Panc1 (cell line): ENCODE results near the gene GRK1. TPM values are rescaled to one million over a fixed set of nuclear protein-coding genes. Genes with fewer than 3 reads are reported as not detected.
A peak's percentile ranks its signal among the peaks of the same experiment; 100 is the strongest.

Experiments used
- ATAC-seq: fragments of 200-7000 bp; cut with Tn5 transposase; 2 replicates; pipeline ENCODE4 v1.9.1; 2020; ENCODE audit warnings: mild to moderate bottlenecking, moderate library complexity
- BruUV-seq: library from RNA; stranded (reverse); fragments of 400-500 nt; replicated peaks from 2 replicates; lab custom pipeline; 2021; lab: Mats Ljungman, UMichigan
- CTCF ChIA-PET: fragments of 300-600 bp; sonication (Branson Sonifier 250); formaldehyde crosslinking; loops from one replicate; lab custom pipeline; 2022; ENCODE audit warnings: antibody characterized with exemption; lab: Charles Lee
- POLR2A ChIA-PET: fragments of 300-600 bp; sonication (Branson Sonifier 250); formaldehyde crosslinking; loops from one replicate; lab custom pipeline; 2022; ENCODE audit warnings: antibody characterized with exemption; lab: Charles Lee
- DNase-seq: peaks from one replicate; pipeline ENCODE4 v3.0.0-alpha.2; 2010; ENCODE audit warnings: low read depth, low spot score
- H3K27ac ChIP-seq: 2 replicates; pipeline ENCODE4 v1.5.1; 2011; ENCODE audit warnings: mild to moderate bottlenecking, low read length, inconsistent platforms
- H3K27me3 ChIP-seq: fragments of 200-500 bp; sonication (Bioruptor generic); 2 replicates; pipeline ENCODE4 v1.6.0; 2014; ENCODE audit warnings: low read length, inconsistent platforms; ENCODE audit not compliant: control insufficient read depth, insufficient read depth
- H3K36me3 ChIP-seq: fragments of 200-500 bp; sonication (Bioruptor generic); 2 replicates; pipeline ENCODE4 v1.5.1; 2014; ENCODE audit warnings: inconsistent platforms, mild to moderate bottlenecking, low read length, moderate library complexity; ENCODE audit not compliant: control insufficient read depth, insufficient read depth
- H3K4me1 ChIP-seq: 2 replicates; pipeline ENCODE4 v1.5.1; 2011; ENCODE audit warnings: inconsistent platforms, mild to moderate bottlenecking, low read length, moderate library complexity; ENCODE audit not compliant: control insufficient read depth, insufficient read depth
- H3K4me3 ChIP-seq, 2 experiments: 2 replicates each; pipeline ENCODE4 v1.5.1; 2011 to 2012; ENCODE audit warnings: low read depth in 2 of 2, low read length in 2 of 2, mild to moderate bottlenecking in 2 of 2, inconsistent platforms in 1 of 2, moderate library complexity in 1 of 2
- H3K9me3 ChIP-seq: fragments of 200-500 bp; sonication (Bioruptor generic); 2 replicates; pipeline ENCODE4 v1.5.1; 2014; ENCODE audit warnings: low read depth, mild to moderate bottlenecking, inconsistent platforms, low read length, moderate library complexity; ENCODE audit not compliant: control insufficient read depth, insufficient read depth
- CTCF ChIP-seq: fragments of 450-650 bp; IDR thresholded peaks from 2 replicates; pipeline ENCODE4 v1.5.1; 2017; ENCODE audit warnings: mild to moderate bottlenecking
- POLR2AphosphoS5 ChIP-seq: IDR thresholded peaks from 2 replicates; pipeline ENCODE4 v1.6.1; 2012; ENCODE audit warnings: mild to moderate bottlenecking, low read depth, low read length, moderate library complexity
- REST ChIP-seq, 2 experiments: IDR thresholded peaks; 2 replicates each; pipeline ENCODE4 v1.6.1; 2011 to 2012; ENCODE audit warnings: low read depth in 2 of 2, control low read depth in 1 of 2, low read length in 1 of 2, mild to moderate bottlenecking in 1 of 2, moderate library complexity in 1 of 2; ENCODE audit not compliant: insufficient read depth in 1 of 2
- SIN3A ChIP-seq: IDR thresholded peaks from 2 replicates; pipeline ENCODE4 v1.6.1; 2012; ENCODE audit warnings: low read depth, mild to moderate bottlenecking, low read length, moderate library complexity, borderline replicate concordance; ENCODE audit not compliant: insufficient read depth
- TCF7L2 ChIP-seq: IDR thresholded peaks from 2 replicates; pipeline ENCODE4 v1.6.1; 2011; ENCODE audit warnings: mild to moderate bottlenecking, low read depth, low read length, inconsistent platforms
- in situ Hi-C: cut with HindIII; loops from 2 replicates; pipeline ENCODE4 v1.10.0; 2016; ENCODE audit warnings: low sequenced_read_pairs, low pct_unique_long_range_greater_than_20kb
- intact Hi-C: fragments of 100-400 bp; cut with micrococcal nuclease; formaldehyde crosslinking; loops from one replicate; pipeline ENCODE4 v1.10.0; 2022; ENCODE audit not compliant: unreplicated experiment
- total RNA-seq: library from RNA; stranded (reverse); gene quantifications from one replicate; pipeline ENCODE4 v1.2.1, GENCODE V29; 2021; ENCODE audit not compliant: unreplicated experiment

The GRK1 gene
- total RNA-seq, 1 experiment from 2014 or later = 1.8 TPM

- no peaks in the 10 kb centered on the region for H3K36me3 ChIP-seq
- ChIA-PET CTCF (interaction anchor here (0.5 kb wide), 1 partner anchor 10 kb away, joined by 3 read pairs; no protein-coding TSS in a partner anchor), POLR2A (interaction anchor here (0.7 kb wide), 1 partner anchor 472 kb away, joined by 3 read pairs; no protein-coding TSS in a partner anchor)
- TF ChIP-seq TCF7L2 (no peak), POLR2AphosphoS5 (no peak), SIN3A (no peak)
- in situ Hi-C loops (no loop called here), intact Hi-C loops (no loop called here)
- H3K4me3 ChIP-seq = no peak overlapping the region
- H3K9me3 ChIP-seq = no peaks in the 10 kb centered on the region
- no peaks in the 10 kb centered on the region for H3K4me1 ChIP-seq
- H3K27ac ChIP-seq = no peak overlapping the region
- DNase-seq (no peak), ATAC-seq (peak; percentile 56)
- BruUV-seq = no TSS peak
- H3K27me3 ChIP-seq = no peaks in the 10 kb centered on the region
Observed at GRCh38 chr13:113742000-113742441, 75.0 kb downstream of the GRK1 start.

GRCh38 chr13:113742445-113743120, 75.6 kb downstream of the GRK1 start:
- intact Hi-C loops = no loop called here
- Histone ChIP-seq H3K36me3 (no peaks in the 10 kb centered on the region), H3K9me3 (no peaks in the 10 kb centered on the region), H3K27me3 (no peaks in the 10 kb centered on the region), H3K27ac (no peak overlapping the region), H3K4me1 (no peaks in the 10 kb centered on the region), H3K4me3 (no peak overlapping the region)
- no peak for DNase-seq
- CTCF ChIA-PET = no interaction called here
- in situ Hi-C loops = no loop called here
- TF ChIP-seq TCF7L2 (no peak), SIN3A (no peak), REST (IDR thresholded peaks at IDR 0.05; ENCODE audit: insufficient read depth in 1 of 2, low read depth in 2 of 2, low read length in 1 of 2) (no peak), POLR2AphosphoS5 (no peak), CTCF (no peak)
- POLR2A ChIA-PET = no interaction called here
- no peak for ATAC-seq
- BruUV-seq = no TSS peak
